T47D (cell line): ENCODE measurements around the gene GSDME.
"Not testable (repeated sequence)": the region's sequence is repeated elsewhere in the genome, so short reads cannot be mapped to it uniquely, and the experiment has no call there.

Experiments
- DNase-seq, 2 experiments: peaks; one replicate each; pipeline versions ENCODE4 v3.0.0 to v3.0.0-alpha.2; 2011 to 2012; ENCODE audit warnings: low read depth in 1 of 2, low spot score in 1 of 2
- JUND ChIP-seq: IDR thresholded peaks from 2 replicates; pipeline ENCODE4 v1.6.1; 2012; ENCODE audit warnings: low read depth
- in situ Hi-C: cut with HindIII; loops from 2 replicates; pipeline ENCODE4 v1.10.0; 2016; ENCODE audit warnings: low sequenced_read_pairs, low pct_unique_long_range_greater_than_20kb

The GSDME gene

GRCh38 chr7:24757353-24758275 lies at the start of gene GSDME:
Gene GSDME (minus strand): TSS chr7:24757464. CDS start chr7:24749774, 7,690 bp downstream.
- no peak for TF ChIP-seq JUND
- in situ Hi-C loops, result no loop called here
- peak; percentile 33 to 38 for DNase-seq

GRCh38 chr7:24802300-24802699 lies 45.0 kb upstream of the GSDME start:
- TF ChIP-seq JUND, result no peak
- in situ Hi-C loops, result no loop called here
- DNase-seq, result no peak

GRCh38 chr7:24801883-24802282 lies 44.6 kb upstream of the GSDME start:
- in situ Hi-C loops, result no loop called here
- DNase-seq, result no peak
- TF ChIP-seq JUND, result no peak

GRCh38 chr7:24800667-24801066 lies 43.4 kb upstream of the GSDME start:
- TF ChIP-seq JUND, result no peak
- no peak for DNase-seq
- in situ Hi-C loops, result no loop called here

- DNase-seq, result no peak
- in situ Hi-C loops, result no loop called here
- no peak for TF ChIP-seq JUND
Observed at GRCh38 chr7:24800073-24800472, 42.8 kb upstream of the GSDME start.

- TF ChIP-seq JUND, result no peak
- in situ Hi-C loops, result no loop called here
- no peak for DNase-seq
Observed at GRCh38 chr7:24799506-24799905, 42.2 kb upstream of the GSDME start.

- no peak for DNase-seq
- no peak for TF ChIP-seq JUND
- in situ Hi-C loops, result no loop called here
Observed at GRCh38 chr7:24798261-24798660, 41.0 kb upstream of the GSDME start.

GRCh38 chr7:24797270-24797669 lies 40.0 kb upstream of the GSDME start:
- TF ChIP-seq JUND, result no peak
- in situ Hi-C loops, result no loop called here
- no peak for DNase-seq

GRCh38 chr7:24795407-24795767 lies 38.1 kb upstream of the GSDME start:
- DNase-seq, result no peak
- in situ Hi-C loops, result no loop called here
- TF ChIP-seq JUND, result no peak

- in situ Hi-C loops, DNase-seq: not testable (repeated sequence)
Observed at GRCh38 chr7:24794751-24795406, 37.6 kb upstream of the GSDME start.

GRCh38 chr7:24793982-24794648 lies 36.9 kb upstream of the GSDME start:
- no peak for DNase-seq
- TF ChIP-seq JUND, result no peak
- in situ Hi-C loops, result no loop called here

GRCh38 chr7:24788961-24789576 lies 31.8 kb upstream of the GSDME start:
- DNase-seq, result no peak
- TF ChIP-seq JUND, result no peak
- in situ Hi-C loops, result no loop called here

GRCh38 chr7:24788075-24788474 lies 30.8 kb upstream of the GSDME start:
- TF ChIP-seq JUND, result no peak
- in situ Hi-C loops, result no loop called here
- no peak for DNase-seq
